Activated gamma-delta T cell treated with anti-CD3 and anti-CD28 coated beads, Interleukin-2, amount 50 U/mL, for 16 hours (primary cell): ENCODE data around the gene RNF10.
"Not testable (repeated sequence)": the region's sequence is repeated elsewhere in the genome, so short reads cannot be mapped to it uniquely, and the experiment has no call there.

Experiments
- DNase-seq: peaks from one replicate; pipeline ENCODE4 v3.0.0-alpha.2; 2020; ENCODE audit warnings: low read depth

RNF10 gene

DNA sequence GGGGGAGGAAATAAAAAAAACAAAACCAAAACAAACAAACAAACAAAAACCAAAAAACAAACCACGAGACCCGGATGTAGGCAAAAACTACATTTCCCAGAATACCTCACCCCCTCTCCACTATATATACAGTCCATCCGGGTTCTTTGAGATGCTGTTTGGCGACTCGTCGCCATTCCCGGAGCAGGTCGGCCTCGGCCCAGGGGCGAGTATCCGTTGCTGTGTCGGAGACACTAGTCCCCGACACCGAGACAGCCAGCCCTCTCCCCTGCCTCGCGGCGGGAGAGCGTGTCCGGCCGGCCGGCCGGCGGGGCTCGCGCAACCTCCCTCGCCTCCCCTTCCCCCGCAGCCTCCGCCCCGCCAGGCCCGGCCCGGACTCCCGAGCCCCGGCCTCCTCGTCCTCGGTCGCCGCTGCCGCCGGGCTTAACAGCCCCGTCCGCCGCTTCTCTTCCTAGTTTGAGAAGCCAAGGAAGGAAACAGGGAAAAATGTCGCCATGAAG is at the start of gene RNF10:
RNF10 (plus strand) TSS at position 154 of the 500 bp plus-strand sequence. CDS start 456 bp downstream, outside the sequence.
- peak; percentile 60 for DNase-seq

DNA sequence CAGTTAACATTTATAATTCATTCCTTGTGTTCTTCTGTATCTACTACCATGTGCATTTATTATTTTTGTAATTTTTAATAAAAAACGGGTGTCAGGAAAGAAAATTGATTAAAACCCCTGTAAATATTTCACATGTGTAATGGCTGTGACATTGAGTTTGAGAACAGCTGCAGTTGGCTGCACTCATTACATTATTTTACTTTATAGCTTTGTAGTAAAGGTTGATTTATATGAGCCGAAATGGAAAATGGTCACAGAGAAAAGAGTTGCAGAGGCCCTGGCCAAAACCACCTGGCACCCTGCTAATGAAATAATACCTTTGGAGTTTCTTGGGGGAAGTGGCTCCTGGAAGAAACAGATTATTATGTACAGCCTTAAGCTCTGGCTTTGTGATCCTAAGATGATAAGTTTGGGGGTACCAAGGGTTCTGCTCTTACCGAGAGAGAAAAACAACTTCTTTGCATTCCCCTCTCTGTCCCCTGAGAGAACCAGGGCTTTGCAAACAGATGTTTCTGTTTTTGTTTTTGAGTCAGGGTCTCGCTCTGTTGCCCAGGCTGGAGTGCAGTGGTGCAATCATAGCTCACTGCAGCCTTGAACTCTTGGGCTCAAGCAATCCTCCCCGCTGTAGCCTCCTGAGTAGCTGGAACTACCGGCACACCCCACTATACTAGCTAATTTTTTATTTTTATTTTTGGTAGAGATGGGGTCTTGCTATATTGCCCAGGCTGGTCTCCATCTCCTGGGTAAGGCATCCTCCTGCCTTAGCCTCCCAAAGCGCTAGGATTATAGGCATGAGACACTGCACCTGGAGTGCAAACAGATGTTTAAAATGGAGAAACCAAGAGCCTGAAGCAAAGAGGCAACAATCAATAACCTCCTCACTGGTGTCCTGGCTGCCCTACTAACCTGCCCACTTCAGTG is 47.9 kb upstream of the RNF10 start:
- DNase-seq, result no peak

DNA sequence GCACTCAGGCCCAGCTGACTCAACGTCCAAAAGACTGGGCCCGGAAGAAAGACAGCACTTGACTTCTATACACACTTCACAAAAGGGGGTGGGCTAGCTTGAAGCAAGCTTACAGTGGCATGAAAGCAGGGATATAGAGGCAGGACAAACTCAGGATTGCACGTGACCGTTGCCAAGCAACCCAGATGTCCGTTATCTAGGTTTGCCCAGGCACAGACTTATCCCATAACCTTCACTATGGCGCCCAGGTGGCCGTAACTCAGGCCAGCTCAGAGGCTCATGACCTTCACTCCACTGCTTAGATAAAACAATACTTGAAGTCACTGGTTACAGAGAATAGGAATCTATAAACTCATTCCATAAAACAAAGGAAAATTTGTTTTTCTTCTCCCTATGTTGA is 46.6 kb upstream of the RNF10 start:
- not testable (repeated sequence) for DNase-seq

DNA sequence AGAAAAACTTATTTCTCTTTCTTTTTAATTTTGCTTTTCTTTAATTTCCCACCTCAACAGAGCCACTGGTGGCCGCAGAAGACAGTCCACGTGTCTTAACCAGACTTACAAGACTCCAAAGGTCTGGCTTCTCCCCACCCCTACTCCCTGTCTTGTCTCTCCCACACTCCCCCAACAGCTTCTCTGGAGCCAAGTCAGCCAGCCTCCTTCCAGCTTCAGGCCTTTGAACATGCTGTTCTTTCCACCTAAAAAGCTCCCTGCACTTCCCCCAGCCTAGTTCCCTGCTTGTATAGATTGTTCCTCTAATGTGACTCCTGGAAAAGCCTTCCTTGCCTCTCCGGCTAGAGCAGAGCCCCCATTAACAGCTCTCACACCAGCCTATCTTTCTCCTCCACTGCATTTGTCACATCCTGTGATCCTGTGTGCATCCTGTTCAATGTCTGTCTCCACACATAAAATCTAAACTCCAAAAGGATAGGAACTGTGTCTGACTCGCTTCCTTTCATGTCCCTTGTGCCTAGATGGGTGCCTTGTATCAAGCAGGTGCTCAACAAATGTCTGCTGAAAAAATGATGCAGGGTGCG is 46.0 kb upstream of the RNF10 start:
- no peak for DNase-seq

DNA sequence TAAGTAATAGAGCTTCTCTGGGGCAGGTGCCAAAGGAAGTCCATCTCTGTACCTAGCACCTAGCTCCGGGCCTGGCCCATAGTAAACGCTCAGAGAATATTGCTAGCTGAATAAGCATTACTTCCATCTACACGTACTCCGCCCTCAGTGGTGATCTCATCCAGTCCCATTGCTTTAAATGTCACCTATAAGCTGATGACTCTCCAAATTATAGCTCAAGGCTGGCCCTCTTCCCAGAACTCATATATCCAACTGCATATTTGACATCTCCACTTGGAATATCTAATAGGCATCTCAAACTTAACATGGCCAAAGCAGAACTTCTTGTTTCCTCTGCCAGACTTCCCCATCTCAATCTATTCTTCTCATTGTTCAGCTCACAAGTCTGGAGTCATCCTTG is 45.1 kb upstream of the RNF10 start:
- no peak for DNase-seq

DNA sequence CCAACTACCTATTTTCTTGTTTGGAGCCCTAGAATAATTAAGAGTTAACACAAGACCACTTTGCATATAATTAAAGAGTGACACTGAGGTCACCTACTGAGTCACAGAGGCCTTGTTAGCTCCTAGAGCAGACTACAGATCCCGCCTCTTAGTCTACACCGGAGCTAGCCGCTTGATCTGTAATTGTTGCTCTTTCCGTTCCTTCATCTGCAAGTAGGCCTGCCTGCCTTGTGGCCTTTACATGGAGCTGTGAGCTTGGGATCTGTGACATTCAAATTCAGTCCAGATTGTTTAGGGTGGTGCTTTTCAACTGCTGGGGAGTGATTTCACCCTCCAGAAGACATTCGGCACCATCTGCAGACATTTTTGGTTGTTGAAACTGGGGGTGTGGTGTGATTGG is 43.8 kb upstream of the RNF10 start:
- DNase-seq, result no peak

DNA sequence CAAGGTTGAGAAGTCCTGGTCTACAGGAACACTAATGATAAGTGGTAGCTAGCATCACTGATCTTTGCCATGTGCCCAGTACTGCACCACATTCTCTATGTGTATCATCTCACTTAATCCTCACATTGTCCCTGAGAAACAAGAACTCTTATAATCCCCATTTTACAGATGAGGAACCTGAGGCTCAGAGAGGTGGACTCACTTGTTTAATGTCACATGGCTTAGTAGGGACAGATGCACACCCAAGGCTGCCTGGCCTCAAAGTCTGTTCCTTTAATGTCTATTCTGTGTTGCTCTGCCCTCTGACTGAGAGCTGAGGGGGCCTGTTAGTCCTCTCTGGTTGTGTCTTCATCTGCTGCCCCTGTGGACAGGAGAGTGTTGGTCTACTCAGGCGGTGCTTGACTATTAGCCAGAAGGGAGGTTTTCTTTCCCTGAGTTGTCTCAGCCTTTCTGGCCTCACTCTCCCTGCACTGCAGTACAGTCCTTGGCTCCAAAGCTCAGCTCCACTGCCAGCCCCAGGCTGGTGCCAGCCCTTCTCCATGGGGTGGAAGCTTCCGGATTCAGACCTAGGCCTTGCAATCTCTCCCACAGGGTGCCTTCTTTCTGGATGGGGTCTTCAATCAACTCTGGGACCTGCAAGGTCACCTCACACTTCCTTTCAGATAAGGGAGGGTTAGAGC is 43.2 kb upstream of the RNF10 start:
- no peak for DNase-seq

DNA sequence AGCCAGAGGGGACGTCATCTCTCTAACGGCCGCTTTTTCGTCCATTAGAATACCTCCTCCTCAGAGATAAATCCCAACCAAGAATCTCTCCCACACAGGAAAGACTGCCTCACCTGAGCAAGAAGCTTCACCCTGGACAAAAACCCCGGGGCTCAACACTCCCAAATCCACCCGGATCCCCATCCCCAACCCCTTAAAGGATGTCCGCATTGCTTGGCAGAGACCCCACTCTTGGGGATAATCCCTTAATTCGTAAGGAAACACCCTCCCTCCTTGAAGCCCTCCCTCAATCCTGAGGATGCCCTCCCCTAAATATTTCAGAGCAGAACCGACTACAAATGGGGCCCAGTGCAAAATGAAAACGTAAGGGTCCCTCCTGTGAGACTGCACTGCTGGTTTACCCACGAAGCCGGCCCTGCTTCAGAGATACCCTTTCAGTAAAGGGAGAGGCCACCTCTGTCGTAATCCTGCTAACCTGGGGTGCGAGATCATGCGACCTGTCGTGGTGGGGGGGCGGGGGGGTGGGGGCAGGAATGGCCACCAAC is 38.9 kb upstream of the RNF10 start:
- DNase-seq, result no peak

DNA sequence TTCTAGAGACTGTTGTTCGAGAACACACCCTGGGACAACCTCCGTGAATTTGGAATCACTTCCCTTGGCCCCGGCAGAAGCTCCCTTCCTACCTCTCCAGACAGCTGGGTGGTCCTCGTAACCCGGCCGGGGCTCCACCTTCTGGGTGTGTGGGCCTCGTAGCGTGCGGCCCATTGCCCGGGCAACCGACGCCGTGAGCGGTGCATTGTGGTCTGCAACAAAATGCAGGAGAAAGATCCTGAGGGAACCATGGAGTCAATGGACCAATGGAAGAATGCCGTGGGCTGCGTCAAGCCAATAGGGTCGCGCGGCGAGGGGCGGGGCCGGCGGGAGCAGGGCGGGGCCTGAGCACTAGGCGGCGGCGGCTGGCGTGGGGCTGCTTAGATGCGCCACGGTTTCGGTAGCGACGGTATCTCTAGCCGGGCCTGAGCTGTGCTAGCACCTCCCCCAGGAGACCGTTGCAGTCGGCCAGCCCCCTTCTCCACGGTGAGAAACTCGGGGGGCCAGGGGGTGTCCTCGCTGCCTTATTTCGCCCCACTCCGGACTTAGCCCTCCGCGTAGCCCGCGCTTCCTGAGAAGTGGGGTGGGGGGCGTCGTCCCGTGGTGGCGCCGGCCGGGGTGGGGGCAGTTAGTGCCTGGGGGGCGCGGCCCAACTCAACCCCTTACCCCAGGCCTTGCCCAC is 38.3 kb upstream of the RNF10 start, which contains the start of gene DYNLL1:
DYNLL1 (plus strand) TSS at position 383 of the 682 bp plus-strand sequence. CDS start 309 bp downstream, outside the sequence.
- peak; percentile 96 for DNase-seq

DNA sequence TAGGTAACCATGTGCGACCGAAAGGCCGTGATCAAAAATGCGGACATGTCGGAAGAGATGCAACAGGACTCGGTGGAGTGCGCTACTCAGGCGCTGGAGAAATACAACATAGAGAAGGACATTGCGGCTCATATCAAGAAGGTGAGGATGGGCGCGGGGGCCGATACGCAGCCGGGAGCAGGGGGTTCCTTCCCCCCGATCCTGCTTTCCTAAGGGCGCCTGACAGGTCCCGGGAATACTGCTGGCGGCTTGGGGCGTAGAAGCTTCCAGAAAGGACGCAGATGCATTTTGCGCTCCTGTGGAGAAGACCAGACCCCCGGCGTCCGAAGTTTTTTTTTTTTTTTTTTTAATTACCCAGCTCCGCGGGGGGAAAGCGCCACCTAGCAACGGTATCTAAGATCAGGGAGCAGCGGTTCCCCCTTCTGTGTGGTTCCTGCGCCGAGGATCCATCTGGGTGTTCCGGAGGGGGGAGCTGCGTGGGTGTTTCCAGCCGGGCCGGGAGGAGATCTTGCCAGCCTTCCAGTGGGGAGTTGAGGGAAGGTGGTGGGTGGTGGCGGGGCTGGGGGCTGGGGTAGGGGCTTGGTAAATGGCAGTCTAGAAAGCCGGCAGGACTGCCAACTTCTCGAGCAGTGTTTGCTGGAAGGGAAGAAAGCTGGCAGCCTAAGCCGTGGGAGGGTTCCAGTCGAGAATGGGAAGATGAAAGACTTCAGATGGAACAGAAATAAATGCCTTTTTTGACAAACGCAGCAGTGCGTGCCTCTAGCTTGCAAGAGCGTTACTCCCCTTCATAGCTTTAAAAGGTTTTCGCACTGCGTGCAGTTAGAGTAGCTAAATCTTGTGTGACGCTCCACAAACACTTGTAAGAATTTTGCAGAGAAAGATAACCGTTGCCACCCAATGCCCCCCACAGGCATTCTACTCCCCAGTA is 37.5 kb upstream of the RNF10 start:
- peak; percentile 33 for DNase-seq

DNA sequence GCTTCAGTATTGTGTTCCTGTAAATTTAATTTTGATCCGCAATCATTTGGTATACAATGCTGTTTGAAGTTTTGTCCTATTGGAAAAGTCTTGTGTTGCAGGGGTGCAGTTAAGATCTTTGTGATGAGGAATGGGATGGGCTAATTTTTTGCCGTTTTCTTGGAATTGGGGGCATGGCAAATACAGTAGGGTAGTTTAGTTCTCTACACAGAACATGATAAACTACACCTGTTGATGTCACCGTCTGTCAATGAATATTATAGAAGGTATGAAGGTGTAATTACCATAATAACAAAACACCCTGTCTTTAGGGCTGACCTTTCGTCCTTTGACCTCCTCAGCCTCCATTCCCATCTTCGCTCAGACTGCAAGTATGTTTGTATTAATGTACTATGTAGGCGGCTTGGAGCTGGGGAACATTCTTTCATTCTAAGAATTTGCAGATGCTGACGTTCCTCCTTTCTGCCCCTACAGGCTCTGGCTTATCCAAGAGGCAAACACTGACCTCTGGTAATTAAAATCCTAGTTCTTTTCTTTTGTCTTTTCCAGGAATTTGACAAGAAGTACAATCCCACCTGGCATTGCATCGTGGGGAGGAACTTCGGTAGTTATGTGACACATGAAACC is 36.5 kb upstream of the RNF10 start:
- DNase-seq, result no peak

DNA sequence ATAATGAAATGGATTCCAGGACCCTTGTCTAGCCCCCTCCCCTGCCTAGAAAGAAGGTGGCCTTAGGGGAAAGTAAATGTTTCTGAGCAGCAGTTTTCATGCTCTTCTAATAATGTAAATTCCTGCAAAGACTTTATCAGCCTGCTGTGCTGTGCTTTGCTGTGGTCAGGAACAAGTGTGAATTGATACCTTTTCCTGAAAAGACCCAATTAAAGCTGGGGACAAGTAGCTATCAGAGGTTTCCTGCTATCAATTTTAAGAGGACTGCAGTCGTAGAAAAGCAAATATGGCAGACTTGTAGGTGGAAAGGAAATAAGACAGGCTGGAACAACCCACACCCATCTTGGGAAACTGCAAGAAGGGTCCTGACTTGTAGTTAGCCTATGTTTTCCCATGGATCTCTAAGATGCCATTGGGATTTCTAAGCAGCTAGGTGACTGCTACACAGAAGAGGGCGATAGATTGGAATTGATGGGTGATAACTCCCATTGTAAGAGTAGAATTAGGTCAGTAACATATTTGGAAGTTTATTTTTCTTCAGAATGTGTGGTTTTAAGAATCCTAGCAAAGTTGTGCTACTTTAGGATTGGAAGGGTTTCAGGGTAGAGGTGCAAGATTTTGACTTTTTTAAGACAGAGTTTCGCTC is 35.2 kb upstream of the RNF10 start:
- no peak for DNase-seq

DNA sequence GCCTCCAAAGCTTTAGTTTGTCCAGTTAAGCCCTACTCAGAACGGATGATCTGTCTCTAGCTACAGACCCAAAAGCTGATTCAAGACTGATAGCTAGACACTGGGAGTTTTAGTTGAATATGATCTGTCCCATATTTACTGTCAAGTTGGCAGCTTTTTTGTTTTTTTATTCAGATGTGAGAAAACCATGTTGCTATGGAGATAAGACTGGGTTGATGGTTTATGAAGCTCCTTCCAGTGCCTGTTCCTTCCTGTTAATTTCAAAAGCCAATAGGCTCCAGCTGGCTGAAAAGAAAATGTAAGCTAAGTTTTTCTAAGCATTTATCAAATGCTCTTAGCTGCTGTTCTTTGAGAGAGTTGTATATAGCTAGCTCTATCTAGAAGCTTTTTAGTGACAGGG is 33.6 kb upstream of the RNF10 start:
- no peak for DNase-seq

DNA sequence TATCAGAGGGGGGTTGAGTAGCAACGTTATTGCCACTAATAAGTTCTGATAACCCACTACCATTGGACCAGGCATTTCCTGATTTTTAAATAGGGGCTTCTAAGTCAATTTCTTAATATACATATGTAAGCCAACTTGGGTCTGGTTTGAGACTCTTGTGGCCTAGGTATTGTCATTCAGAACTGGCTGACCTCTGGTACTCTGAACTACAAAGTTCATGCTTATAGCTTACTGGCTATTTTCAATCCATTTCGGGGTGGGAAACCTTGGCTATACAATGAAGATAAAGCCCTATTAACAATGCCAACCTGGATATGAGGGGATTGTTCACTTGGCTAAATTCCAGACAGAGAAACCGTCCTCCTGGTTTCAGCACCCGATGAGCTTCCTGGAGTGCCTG is 29.6 kb upstream of the RNF10 start:
- no peak for DNase-seq

DNA sequence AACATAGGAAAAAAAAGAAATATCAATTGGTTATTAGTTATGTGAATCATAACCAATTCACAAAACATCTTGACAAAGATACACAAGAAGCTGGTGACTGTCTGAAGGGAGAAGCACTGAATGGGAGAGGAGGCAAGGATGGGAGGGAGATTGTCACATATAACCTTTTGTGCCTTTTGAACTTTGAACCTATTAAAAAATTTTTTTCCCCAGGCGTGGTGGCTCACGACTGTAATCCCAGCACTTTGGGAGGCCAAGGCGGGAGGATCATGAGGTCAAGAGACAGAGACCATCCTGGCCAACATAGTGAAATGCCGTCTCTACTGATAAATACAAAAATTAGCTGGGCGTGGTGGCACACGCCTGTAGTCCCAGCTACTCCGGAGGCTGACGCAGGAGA is 25.6 kb upstream of the RNF10 start:
- no peak for DNase-seq

DNA sequence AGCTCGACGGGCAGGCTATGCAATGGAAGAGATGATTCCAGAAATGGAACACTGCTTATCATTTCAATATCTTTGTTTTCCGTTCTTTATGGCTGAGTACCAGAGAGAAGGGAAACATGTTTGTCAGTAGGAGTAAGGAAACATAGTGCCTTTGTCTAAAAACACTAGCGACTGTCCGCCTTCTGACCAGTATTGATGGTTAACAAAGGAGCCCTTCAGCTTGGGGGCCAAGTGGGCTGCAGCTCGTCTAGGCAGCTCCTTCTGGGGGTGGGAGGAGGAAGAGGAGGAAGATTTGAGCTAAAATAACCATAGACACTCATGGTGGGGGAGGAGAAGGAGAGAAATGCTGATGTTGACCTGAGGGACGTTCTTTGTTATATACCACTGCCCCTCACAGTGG is 20.2 kb upstream of the RNF10 start:
- no peak for DNase-seq

DNA sequence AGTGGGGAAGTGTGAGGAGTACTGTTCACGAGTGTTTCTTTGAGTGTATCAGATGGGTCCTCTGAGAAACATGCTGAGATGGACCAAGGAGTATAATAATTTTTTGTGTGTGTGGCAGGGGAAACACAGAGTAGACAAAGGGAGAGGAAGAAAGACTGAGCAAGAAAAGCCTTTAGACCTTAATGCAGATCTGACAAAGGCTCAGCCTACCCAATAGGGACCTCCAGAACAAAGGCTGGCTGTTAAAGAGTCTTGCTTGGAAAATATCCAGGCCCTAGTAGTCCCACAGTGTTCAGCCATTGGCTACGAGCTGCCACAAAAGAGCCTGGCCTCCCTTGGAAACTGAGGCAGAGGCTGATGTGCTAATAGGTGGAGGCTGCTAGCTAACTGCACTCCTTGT is 18.7 kb upstream of the RNF10 start:
- no peak for DNase-seq

DNA sequence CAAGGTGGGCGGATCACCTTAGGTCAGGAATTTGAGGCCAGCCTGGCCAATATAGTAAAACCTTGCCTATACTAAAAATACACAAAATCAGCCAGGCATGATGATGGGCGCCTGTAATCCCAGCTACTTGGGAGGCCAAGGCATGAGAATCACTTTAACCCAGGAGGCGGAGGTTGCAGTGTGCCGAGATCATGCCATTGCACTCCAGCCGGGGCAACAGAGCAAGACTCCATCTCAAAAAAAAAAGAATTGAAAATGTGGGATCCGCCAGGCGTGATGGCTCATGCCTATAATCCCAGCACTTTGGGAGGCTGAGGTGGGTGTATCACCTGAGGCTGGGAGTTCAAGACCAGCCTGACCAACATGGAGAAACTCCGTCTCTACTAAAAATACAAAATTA is 14.8 kb upstream of the RNF10 start:
- DNase-seq, result not testable (repeated sequence)

DNA sequence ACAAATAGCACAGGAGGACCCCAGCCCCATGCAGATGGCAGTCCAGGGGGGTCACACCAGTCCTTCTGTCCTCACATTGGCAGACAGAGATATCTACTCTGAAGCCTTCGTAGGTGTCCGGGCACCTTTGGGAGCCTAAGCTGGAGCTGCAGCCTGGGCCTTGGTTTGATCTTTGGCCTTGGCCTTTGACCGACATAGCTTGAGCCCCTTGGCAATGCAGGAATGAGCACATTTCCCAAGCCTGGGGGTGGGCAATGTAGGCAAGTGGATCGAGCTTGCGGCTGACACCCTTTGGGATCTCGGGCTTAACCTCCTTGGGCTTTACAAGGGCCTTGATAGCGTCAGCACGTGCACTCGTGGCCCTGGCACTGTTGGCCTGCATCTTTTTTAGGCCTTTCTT is 11.6 kb upstream of the RNF10 start:
- no peak for DNase-seq
